GM18517 (cell line): ENCODE results near the gene MAZ.
"Not testable (repeated sequence)": the region's sequence is repeated elsewhere in the genome, so short reads cannot be mapped to it uniquely, and the experiment has no call there.

Experiments used
- ATAC-seq: cut with Tn5 transposase; IDR thresholded peaks from one replicate; pipeline ENCODE4 v1.9.1; 2021; ENCODE audit warnings: mild to moderate bottlenecking, moderate library complexity; ENCODE audit not compliant: unreplicated experiment

Gene MAZ

DNA sequence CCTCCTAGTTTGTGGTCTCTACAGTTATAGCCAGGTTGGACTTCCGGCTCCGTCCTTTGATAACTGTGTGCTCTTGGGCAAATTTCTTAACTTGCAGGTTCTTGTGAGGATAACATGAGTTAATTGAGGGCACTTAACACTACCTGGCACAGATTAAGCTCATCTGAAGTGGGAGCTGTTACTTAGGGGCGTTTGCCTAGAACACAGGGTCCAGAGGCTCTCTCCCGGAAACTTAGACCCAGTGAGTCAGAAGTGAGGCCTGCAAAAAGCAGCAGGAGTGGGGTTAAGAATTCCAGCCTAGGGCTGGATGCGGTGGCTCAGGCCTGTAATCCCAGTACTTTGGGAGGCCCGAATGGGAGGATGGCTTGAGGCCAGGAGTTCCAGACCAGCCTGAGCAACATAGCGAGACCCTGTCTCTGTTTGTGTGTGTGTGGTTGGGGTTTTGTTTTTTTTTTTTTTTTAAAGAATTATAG lies 15.3 kb downstream of the MAZ start:
- no peak for ATAC-seq

DNA sequence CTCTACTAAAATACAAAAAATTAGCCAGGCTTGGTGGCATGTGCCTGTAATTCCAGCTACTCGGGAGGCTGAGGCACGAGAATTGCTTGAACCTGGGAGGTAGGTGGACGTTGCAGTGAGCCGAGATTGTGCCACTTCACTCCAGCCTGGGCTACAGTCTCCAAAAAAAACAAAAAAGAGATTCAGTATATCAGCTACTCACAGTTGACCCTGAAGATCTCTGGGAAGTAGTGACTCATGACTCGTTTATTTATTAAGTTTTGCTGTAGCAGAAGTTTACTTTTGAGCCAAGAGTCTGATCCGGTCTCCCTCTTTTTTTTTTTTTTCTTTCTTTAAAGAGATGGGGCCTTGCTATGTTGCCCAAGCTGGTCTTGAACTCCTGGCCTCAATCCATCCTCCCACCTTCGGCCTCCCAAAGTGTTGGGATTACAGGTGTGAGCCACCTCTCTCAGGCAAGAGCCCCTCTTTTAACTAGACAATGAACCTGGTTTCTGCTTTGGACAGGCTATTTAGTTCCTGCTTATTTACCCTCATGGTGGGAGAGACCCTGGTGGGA lies 18.3 kb downstream of the MAZ start:
- ATAC-seq = no peak

DNA sequence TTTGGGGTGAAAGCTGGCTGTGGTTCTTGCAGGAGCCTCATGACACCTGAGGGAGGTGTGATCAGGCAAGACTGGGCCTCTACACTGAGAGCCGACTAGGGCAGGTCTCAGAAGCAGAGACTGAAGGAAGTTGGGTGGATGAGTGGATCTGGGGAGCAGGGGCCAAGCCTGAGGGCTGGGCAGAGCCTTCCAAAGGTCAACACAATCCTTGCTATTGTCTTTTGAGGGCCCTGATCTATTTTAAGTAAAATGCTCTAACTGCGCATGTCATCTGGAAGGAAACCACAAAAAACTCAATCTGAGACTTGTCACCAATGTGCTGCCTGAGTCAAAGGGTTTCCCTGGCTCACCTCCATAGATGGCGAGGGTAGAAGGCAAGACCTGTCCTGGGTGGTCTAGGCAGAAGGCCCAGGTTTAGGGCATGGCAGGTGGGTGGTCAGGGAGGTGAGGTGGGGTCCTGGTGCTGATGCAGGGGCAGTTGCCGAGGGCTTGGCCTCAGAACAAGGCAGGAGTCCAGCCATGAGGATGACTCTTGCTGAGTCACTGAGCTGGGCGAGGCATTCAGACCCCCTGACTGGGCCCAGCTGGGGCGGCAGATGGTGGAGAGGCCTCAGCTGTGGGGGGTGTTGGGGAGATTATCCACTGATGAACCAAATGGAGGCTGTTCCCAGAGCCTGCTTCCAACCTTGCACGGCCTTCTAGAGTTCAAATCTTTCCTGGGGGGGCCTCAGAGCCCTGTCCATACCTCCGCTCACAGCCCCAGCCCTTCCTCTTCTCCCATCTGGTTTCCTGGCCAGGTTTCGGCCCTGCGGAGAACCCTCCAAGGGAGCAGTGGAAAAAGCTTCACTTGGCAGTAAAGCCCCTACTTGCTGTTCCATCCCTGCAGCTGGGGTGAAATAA lies 19.1 kb downstream of the MAZ start:
- no peak for ATAC-seq

DNA sequence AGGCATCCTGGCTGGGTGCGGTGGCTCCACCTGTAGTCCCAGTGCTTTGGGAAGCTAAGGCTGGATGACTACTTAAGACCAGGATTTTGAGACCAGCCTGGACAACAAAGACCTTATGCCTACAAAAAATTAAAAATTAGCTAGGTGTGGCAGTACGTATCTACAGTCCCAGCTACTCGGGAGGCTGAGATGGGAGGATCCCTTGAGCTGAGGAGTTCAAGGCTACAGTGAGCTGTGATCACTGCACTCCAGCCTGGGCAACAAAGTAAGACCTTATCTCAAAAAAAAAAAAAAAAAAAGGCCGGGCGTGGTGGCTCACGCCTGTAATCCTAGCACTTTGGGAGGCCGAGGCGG lies 20.0 kb downstream of the MAZ start:
- no peak for ATAC-seq

DNA sequence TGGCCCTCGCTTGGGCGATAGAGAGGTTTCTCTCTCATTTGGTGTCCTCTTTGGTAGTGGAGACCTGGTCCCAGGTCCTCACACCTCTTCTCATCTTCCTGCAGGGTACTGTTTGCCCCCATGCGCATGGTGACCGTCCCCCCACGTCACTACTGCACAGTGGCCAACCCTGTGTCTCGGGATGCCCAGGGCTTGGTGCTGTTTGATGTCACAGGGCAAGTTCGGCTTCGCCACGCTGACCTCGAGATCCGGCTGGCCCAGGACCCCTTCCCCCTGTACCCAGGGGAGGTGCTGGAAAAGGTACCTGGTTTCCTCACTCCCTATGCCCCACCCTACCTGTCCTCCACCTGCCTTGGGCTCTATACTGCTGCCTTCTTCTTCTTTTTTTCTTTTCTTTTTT lies 24.4 kb downstream of the MAZ start:
- no peak for ATAC-seq

DNA sequence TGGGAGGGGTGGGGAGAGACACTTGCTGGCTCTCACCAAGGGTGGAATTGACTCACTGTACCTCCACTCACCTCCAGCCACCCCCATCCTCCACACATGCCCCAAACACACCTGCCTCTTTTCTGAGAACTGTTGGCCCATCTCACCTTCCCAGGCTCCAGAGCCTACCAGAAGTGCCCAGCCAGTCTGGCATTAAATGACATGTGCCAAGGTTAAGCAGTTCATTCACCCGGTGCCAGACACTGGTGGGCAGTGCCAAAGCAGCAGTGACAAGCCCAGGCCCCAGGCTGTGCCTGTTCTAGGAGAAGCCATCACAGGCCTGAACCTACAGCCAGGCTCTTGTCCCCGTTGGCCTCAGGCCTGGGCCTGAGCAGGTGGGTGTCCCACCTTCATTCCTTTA lies 25.2 kb downstream of the MAZ start:
- ATAC-seq = no peak

DNA sequence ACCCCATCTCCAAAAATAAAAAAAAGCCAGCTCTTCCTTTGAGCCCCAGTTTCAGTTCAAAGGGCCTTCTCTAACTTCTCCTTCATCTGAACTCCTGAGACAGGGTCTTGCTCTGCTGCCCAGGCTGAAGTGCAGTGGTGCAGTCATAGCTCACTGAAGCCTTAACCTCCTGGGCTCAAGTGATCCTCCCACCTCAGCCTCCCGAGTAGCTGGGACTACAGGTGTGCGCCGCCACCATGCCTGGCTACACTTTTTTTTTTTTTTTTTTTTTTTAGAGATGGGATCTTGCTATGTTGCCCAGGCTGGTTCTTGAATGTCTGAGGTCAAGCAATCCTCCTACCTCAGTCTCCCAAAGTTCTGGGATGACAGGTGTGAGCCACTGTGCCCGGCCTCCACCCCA lies 26.9 kb downstream of the MAZ start:
- not testable (repeated sequence) for ATAC-seq

DNA sequence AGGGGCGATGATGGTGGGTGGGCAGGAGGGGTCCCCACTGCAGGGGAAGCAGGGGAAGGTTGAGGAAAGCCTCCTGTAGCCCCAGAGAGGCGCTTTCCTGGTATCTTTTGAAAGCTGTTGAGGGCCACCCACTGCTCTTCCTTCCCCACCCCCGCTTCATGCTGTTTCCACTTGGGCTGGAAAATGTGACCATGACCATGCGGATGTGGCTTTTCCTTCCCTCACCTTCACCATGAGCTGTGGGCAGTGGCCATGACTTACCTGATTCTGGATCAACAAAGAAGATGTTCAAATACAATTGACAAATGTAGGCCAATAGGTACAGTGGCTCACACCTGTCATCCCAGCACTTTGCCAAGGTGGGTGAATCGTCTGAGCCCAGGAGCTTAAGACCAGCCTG lies 27.8 kb downstream of the MAZ start:
- ATAC-seq = no peak

DNA sequence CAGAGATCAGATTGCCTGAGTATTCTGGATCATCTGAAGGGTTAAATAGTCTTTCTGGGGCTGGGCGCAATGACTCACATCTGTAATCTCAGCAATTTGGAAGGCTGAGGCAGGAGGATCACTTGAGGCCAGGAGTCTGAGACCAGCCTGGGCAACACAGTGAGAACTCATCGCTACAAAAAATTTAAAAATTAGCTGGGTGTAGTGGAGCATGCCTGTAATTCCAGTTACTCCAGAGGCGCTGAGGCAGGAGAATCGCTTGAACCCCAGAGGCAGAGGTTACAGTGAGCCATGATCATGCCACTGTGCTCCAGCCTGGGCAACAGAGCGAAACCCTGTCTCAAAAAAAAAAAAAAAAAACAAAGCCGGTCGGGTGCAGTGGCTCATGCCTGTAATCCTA lies 29.6 kb downstream of the MAZ start:
- no peak for ATAC-seq

DNA sequence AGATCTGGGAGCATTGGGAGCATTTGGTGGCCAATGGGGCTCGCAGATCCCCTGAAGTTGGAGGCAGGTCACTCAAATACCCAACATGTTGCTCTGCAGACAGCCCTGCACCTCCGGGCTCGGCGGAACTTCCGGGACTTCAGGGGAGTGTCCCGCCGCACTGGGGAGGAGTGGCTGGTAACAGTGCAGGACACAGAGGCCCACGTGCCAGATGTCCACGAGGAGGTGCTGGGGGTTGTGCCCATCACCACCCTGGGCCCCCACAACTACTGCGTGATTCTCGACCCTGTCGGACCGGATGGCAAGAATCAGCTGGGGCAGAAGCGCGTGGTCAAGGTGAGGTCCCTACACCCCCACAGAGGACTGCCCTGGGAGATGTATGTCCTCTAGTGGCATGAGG lies 30.3 kb downstream of the MAZ start:
- no peak for ATAC-seq

DNA sequence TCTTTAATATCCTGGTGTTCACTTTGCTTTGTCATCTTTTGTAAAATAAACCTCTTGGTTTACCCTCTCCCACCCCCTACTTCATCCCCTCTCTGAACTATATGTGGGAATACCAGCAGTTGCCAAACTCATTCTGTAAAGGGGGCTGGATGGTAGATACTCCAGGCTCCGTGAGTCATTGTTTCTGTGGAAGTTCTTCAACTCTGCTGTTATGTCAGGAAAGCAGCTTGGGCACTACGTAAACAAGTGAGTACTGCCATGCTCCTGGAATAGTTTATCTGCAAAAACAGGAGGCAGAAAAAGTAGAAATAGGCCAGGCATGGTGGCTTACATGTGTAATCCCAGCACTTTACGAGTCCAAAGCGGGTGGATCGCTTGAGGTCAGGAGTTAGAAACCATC lies 31.5 kb downstream of the MAZ start:
- ATAC-seq = no peak

DNA sequence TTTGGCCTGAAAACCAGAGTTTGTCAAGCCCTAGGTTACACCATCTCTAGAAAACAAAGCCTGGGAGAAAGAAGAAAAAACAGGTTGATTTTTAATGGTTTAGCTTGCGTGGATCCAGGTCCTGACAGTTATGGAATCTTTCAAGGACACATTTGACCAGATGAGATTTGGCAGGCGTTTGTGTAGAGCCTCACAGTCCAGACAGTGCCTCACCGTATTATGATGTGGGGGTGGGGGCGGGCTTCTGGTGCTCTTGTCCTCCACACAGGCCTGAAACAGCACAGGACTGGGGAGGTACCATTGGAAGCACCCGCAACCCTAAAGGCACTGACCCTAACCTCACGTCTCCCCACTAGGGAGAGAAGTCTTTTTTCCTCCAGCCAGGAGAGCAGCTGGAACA lies 33.5 kb downstream of the MAZ start:
- no peak for ATAC-seq

DNA sequence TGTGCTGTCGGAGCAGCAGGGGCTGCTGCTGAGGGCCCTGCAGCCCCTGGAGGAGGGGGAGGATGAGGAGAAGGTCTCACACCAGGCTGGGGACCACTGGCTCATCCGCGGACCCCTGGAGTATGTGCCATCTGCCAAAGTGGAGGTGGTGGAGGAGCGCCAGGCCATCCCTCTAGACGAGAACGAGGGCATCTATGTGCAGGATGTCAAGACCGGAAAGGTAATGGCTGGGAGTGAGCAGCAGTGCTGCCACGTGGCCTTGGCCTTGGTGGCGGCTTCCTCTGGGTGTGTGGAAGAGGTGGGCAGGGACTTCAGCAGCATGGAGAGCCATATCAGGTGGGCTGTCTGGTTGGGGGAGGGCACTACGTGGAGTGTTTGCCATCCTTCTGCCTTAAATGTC lies 33.9 kb downstream of the MAZ start:
- ATAC-seq = no peak

DNA sequence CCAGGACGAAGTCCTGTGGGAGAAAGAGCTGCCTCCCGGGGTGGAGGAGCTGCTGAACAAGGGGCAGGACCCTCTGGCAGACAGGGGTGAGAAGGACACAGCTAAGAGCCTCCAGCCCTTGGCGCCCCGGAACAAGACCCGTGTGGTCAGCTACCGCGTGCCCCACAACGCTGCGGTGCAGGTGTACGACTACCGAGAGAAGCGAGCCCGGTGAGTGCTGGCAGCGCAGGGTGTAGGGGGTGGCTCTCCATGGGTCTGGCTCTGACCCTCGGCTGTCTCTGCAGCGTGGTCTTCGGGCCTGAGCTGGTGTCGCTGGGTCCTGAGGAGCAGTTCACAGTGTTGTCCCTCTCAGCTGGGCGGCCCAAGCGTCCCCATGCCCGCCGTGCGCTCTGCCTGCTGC lies 35.3 kb downstream of the MAZ start:
- no peak for ATAC-seq

DNA sequence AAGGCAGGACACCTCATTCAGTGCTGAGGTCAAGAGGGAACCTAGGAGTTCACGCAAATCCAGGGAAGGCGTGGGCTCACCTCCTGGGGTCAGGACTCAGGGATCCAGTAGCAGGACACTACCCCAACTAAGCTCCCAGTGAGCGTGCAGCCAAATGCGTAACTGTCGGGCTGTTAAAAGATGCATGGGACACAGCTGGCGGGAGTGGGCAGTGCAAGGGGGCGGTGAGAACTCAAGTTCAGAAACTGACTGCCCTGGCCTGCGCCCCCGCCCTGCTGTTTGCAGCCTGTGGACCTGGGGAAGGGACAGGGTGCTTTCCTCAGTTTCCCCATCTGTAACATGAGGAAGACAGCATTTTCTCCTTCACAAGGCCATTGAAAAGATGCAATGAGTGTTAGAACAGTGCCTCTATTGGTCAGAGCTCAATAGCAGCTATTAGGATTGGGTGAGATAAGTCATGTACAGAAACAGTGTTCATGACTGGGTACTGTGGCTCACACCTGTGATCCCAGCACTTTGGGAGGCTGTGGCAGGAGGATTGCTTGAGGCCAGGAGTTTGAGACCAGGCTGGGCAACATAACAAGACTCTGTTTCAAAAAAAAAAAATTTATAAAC lies 36.5 kb downstream of the MAZ start:
- ATAC-seq = no peak

DNA sequence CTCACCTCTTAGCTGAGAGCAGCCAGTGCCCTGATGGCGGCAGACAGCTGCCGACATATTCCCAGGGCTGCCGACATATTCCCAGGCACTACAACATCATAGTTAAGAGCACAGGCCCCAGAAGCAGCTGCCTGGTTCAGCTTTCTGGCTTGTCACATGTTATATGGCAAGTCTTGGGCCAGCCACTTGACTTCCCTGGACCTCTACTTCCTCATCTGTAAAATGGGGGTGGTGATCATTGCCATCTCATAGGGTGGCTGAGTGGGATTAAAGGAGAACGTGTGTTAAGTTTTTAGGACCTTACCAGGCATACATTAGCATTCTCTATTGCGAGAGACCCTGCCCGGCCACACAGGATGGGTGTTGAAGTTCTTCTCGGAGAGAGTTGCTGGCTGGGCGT lies 37.6 kb downstream of the MAZ start:
- ATAC-seq = no peak

DNA sequence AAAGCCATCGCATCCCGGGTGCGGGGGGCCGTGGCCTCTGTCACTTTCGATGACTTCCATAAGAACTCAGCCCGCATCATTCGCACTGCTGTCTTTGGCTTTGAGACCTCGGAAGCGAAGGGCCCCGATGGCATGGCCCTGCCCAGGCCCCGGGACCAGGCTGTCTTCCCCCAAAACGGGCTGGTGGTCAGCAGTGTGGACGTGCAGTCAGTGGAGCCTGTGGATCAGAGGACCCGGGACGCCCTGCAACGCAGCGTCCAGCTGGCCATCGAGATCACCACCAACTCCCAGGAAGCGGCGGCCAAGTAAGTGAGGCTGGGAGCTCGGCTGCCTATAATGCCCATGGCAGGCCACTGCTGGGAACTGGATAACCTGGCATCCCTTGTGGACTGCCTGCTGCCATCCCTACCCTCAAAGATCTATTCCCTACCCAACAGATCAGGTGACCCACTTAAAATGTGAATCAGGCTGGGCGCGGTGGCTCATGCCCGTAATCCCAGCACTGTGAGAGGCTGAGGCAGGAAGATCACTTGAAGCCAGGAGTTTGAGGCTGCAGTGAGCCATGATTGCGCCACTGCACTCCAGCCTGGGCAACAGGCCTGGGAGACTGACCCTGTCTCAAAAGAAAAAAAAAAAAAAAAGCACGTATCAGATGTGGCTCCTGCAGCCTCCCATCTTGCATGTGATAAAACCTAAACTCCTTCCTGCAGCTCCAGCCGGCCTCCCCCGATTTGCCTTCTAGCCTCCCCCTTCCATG lies 38.4 kb downstream of the MAZ start:
- ATAC-seq = no peak

DNA sequence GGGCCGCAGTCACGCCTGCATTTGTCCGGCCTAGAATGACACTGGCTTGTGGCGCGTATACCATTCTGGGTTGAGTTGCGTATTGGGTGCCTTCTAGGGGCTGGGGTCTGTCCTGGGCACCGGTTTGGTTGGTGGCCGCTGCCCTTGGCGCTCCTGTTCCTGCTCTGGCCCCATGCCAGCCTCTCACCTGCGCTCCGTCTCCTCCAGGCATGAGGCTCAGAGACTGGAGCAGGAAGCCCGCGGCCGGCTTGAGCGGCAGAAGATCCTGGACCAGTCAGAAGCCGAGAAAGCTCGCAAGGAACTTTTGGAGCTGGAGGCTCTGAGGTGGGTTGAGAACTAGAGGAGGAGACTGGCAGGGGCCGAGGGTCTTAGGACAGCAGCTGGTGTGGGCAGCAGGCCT lies 39.3 kb downstream of the MAZ start:
- no peak for ATAC-seq

DNA sequence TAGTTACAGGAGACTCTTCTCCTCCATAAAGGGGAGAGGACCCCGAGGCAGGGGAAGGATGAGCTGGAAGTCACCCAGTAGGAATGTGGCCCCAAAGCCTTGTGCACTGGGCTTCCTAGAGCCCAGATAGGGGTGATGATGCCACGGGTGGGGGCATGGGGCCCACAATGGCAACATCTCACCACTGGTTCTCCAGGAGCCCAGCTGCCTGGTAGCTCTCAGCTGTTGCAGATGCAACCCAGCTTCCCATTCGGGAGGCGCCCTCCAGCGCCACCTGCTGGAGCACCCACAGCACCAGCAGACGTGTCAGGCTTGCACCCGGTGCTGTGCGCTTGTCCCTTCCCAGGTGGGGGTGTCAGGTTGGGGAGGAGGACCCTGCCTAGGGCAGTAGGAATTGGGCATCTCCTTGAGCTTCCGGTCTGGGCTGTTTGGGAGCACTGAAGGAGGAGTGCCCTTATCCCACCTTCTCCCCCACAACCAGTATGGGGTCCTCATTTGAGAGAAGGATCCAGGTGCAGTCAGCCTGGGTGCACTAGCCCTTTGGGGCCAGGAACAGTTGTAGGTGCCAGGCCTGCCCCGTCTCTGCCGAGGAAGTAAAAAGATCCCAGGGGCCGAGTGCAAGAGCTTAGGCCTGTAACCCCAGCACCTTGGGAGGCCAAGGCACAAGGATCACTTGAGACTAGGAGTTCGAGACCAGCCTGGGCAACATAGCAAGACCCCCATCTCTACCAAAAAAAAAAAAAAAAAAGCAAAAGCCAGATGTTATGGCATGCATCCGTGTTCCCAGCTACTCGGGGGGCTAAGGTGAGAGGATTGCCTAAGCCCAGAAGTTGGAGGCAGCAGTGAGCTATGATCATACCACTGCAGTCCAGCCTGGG lies 42.3 kb downstream of the MAZ start:
- no peak for ATAC-seq

DNA sequence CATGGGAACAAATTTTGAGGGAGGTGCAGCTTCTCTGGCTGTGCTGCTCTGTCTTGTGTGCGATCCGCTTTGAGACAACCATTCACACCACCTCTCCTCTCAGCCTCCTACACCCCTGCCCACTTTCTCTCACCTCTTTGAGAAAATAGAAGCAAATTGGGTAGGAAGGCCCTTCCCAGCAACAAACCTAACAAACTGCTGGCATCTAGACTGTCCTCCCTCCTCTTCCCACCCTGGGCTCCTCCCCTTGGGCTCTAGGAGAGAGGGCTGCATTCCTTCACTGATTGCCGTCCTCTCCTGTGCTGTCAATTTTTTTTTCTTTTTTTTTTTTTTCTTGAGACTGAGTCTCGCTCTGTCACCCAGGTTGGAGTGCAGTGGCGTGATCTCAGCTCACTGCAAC lies 43.2 kb downstream of the MAZ start:
- no peak for ATAC-seq

DNA sequence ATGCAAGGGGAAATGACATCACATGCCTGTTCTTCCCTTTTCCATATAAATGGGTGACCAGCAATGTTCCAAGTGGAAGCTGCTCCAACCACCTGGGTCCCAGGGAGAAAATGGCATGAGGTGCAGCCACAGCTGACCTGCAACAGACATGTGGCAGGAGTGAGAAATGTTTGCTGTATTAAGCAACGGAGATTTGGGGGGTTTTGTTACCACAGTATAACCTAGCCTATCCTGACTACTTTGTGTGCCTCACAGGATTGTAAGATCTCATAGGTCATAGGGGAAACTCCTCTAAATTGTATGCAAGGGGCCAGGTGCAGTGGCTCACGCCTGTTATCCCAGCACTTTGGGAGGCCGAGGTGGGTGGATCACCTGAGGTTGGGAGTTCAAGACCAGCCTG lies 44.7 kb downstream of the MAZ start:
- no peak for ATAC-seq
